Stimulated activated CD8-positive, alpha-beta memory T cell treated with anti-CD3 and anti-CD28 coated beads, Interleukin-4, amount 100 ng/mL, for 1 hour (primary cell): ENCODE measurements around the gene BCL6.

Source experiments
- DNase-seq, 2 donors: peaks; one replicate each; pipeline ENCODE4 v3.0.0-alpha.2; 2020; ENCODE audit warnings: low read depth in 2 of 2, low spot score in 1 of 2

Gene BCL6

DNA sequence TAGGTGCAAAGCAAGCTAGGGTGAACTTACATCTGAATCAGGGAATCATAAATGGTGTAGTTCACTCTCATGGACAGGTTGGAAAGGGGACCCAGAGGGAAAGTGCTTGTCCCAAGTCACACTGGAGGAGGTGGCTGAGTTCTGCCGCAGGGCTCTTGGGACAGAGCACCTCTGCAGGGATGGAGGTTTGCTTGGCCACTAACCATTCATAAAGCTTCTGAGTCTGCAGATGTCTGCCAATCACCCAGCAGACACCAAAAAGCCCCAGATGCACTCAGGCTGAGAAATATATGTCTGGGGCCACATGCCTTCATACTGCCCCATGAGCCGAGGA lies 25.0 kb downstream of the BCL6 start:
- DNase-seq = no peak

DNA sequence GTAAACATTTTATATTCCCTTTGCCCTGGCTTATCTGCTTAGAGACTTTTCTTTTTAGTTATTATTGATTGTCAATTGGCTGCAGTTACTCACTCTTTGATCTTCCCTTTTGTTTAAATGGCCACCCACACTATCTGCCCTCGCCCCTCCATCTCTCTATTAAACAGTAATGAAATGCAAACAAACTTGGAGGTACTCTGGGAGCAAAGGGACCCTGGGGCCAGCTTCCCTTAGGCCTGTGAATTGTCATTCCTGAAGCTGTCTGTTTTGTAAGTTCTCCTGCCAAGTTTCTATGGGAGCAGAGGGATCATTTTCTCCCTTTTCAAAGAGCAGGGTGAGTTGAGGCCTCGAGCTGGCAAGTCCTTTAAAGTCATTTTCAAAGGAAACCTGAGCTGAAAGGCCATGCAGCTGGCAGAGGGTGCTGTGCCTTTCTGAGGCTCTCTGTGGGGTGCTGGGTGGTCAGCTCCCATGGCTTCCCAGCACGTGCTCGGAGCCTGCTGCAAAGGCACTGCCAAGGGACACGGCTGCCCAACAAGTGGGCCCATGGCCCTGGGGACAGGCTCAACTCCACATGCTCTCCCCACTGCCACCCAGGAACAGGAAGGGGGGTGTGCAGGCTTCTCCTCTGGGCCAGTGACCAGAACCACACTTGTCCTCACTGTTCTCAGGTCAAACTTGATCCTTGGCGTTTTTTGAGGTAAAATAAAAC lies 25.5 kb downstream of the BCL6 start:
- no peak for DNase-seq

GRCh38 chr3:187718802-187719201 lies 26.5 kb downstream of the BCL6 start:
- DNase-seq = no peak

- no peak for DNase-seq
Observed at GRCh38 chr3:187717572-187717971, 27.7 kb downstream of the BCL6 start.

- peak; percentile 28 to 45 for DNase-seq
Observed at GRCh38 chr3:187714404-187714979, 30.8 kb downstream of the BCL6 start.

- DNase-seq = no peak
Observed at GRCh38 chr3:187713504-187713903, 31.8 kb downstream of the BCL6 start.

DNA sequence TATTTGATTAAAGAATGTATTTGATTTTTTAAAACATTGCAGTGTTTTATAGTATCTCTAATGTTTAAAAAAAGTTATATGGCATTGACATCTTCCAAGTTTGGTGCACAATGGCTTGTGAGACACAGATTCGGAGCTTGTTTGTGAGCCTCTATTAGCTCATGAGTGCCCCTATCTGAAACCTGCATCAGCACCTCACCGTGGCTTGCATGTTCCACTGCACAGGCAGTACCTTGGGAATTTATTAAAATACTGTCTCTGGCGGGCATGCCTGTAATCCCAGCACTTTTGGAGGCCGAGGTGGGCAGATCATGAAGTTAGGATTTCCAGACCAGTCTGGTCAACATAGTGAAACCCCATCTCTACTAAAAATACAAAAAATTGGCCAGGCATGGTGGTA lies 36.1 kb downstream of the BCL6 start:
- DNase-seq = no peak

- DNase-seq = no peak
Observed at GRCh38 chr3:187708696-187709095, 36.6 kb downstream of the BCL6 start.

GRCh38 chr3:187706971-187707370 lies 38.3 kb downstream of the BCL6 start:
- no peak for DNase-seq

DNA sequence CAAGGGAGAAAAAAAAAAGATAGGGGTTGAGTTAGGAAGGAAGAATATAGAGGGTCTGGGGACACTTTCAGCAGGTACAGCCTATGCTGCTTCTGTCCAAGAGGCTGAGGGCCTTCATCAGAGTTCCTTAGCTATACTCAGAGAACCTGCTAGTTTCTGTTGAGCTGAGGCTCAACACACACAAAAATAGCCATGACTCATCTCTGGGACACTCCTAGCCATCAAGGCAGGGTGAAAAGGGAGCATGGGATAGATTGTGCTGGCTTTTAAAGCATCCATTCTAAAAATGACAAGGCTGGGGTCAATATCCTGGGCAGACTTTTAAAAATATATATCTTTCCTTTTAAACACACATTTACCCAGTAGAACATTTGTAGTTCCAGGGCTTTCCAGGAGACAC lies 40.1 kb downstream of the BCL6 start:
- DNase-seq = no peak

- DNase-seq = no peak
Observed at GRCh38 chr3:187702507-187703033, 42.7 kb downstream of the BCL6 start, which contains the start of gene RTP2. RTP2 (minus strand) TSS chr3:187702557; CDS start chr3:187702128, 429 bp downstream.

- no peak for DNase-seq
Observed at GRCh38 chr3:187700249-187700648, 45.0 kb downstream of the BCL6 start.

GRCh38 chr3:187698499-187699399 lies 46.5 kb downstream of the BCL6 start:
- no peak for DNase-seq

DNA sequence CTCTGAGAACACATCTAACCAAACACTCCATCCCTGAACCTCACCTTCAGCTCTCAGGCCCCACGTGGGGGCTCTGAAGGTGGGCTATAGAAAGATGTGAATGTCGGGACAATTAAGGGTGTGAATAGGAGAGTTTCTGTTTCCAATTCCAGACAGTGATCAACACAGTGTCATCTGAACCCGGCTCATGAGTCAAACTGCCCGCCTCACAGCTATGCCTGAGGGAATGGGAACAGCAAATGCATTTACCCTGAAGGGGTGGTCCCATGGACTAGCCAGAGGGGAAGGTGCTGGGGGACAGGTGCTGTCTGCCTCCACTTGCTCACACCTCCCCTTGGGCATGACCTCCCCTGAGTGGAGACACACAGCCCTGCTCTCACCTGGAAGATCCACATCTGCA lies 49.2 kb downstream of the BCL6 start:
- DNase-seq = no peak

DNA sequence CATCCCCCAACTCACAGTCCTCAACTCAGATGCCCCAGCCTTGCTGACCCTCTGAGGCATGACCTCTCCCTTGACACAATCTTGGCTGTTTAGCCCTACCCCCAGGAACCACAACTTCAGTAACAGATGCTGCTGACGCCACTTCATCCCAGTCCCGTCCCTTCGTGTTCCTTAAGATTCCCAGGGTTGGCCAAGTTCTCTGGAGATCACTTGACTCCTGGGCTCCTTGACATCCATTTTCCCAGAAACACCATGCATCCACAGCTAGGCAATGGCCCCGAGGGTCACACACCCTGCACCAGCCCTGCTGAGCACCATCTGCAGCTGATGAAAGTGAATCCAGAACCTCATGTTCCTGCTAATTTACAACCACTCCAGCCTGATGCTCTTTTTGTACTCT lies 49.8 kb downstream of the BCL6 start:
- DNase-seq = no peak

DNA sequence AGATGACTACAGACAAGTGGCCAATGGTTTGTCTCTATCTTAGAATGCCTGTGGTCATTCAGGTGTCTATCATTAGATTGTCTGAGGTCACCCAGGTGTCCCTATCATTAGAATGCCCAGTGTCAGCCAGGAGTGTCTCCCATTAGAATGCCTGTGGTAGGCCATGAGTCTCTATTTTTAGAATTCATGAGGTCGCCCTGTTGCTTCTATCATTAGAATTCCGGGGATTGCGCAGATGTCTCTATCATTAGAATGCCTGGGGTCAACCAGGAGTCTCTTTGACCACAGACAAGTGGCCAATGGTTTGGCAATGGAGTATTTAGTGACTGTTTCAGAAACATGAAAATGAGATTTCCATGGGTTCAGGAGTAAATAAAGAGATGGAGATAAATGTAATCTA lies 50.5 kb downstream of the BCL6 start:
- no peak for DNase-seq

- DNase-seq = no peak
Observed at GRCh38 chr3:187693431-187693830, 51.8 kb downstream of the BCL6 start.

DNA sequence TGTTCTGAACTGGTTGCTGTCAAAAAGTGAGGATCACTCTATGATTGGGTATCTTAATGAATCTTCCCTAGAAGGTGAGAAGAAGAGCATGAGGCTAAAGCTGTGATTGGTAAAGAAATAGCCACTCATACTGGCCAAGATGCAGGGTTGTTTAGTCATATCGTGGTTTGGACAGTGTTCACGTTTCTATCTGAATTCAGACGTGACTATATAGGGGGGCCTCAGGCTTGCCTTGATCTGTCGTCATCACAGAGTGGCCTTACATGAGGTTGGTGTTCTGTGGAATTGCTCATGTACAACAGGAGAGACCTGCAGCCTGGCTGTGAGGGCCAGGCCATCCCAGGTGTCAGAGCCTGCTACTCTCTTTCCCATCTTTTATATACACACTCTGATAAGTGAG lies 55.3 kb downstream of the BCL6 start:
- DNase-seq = no peak

DNA sequence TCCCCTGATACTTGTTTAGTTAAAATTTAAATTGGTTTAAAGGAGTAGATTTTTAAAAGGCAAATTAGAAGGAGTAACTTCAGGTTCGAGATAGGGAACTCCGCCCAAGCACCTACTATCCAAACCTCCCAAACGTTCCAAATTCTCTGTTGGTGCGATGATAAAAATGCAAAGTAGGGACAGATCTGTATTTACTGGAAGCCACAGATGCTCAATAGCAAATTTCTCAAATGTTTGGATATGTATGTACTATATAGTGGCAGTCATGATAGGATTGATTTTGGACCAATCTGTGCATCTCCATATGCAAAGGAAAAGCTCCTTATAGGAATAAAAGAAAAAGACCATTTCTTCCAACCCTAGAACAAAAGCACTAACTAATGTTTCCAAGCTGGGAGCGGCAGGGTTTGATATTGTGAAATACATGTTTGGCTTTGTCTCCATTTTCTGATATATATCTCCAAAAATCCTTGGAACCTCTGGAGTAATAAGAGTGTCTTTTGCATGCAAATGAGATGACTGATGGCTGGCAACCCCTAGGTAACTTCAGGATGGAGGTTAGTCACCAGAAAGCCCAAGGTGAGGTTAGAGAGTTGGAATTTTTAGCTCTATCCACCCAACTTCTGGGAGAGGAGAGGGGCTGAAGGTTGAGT lies 58.5 kb downstream of the BCL6 start:
- no peak for DNase-seq

GRCh38 chr3:187685948-187686347 lies 59.3 kb downstream of the BCL6 start:
- DNase-seq = no peak

DNA sequence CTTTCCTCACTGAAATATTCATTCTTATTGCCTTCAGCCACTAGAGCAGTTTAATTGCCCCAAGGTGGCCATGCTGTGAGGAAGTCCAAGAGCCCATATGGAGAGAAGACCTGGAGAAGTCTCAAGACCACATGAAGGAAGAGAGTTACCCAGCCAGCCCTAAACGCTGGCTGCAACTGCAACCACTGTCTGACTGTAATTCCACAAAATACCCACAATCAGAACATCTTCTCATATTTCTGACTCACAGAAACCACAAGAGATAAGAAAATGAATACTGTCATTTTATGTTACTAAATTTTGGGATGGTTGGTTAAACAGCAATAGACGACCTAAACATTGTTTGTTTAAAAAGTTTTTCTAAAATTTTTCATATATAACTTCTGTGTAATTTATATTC lies 60.4 kb downstream of the BCL6 start:
- no peak for DNase-seq
